ENCODE measurements around the gene MRGPRF. TPM values are rescaled to one million over a fixed set of nuclear protein-coding genes. Genes with fewer than 3 reads are reported as not detected.
A peak's percentile ranks its signal among the peaks of the same experiment; 100 is the strongest.

The MRGPRF gene
- total RNA-seq, 2 experiments from 2014 or later = not detected

DNA sequence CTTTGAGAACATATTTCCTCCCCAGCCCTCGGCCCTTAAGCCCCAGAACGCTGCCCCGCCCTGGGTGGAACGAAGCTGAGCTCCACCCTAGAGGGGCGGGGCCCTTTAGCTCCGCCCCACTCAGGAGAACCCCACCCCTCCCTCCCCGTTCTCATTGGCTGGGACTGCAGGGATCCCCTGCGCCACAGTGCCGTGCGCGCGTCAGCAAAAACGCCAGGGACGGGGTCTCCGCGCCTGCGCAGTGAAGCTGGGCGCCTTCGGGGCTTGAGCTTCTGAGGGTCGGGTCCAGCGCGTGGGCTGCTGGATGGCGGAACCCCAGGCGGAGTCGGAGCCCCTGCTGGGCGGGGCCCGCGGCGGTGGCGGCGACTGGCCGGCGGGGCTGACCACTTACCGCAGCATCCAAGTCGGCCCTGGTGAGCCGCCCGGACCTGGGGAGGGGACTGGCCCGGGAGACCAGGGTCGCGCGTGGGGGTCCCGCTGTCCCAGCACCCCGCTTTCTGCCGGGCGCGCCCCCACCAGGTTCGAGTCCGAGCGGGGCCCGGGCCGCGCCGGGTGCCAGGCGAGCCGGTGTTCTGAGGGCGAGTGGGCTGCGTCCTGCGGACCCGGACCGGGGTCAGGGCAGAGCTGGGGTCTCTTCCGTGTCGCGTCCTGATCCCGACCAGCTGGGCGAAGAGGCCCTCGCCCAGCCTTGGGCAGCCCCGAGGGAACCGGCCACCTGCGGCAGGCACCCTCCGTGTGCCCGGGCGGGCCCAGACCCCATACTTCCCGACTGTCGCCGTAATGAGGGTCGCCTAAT lies 35.8 kb upstream of the MRGPRF start, which contains the start of gene TPCN2:
TSS of gene TPCN2 (plus strand) at position 239 of the 796 bp plus-strand sequence. CDS start at position 305, 66 bp downstream.
- ChIA-PET POLR2A (interaction anchor here (0.6 to 1.3 kb wide), 4 partner anchors 27 to 207 kb away, joined by 3 to 9 read pairs (median 5); partner anchors contain the start of gene CPT1A), CTCF (interaction anchor here (0.7 kb wide), 1 partner anchor 622 kb away, joined by 3 read pairs; no protein-coding TSS in a partner anchor)
- Mint-ChIP-seq H3K27me3 (peaks cover 5% of the 10 kb centered on the region), H3K4me3 (peak within 1 kb of the TSS; percentile 87), H3K9me3 (no peaks in the 10 kb centered on the region), H3K36me3 (ENCODE audit: low read depth) (no peaks in the 10 kb centered on the region), H3K4me1 (ENCODE audit: low read depth) (peaks cover 30% of the 10 kb centered on the region), H3K27ac (peak within 1 kb of the TSS; percentile 90)
- TF ChIP-seq, protein P1, sequence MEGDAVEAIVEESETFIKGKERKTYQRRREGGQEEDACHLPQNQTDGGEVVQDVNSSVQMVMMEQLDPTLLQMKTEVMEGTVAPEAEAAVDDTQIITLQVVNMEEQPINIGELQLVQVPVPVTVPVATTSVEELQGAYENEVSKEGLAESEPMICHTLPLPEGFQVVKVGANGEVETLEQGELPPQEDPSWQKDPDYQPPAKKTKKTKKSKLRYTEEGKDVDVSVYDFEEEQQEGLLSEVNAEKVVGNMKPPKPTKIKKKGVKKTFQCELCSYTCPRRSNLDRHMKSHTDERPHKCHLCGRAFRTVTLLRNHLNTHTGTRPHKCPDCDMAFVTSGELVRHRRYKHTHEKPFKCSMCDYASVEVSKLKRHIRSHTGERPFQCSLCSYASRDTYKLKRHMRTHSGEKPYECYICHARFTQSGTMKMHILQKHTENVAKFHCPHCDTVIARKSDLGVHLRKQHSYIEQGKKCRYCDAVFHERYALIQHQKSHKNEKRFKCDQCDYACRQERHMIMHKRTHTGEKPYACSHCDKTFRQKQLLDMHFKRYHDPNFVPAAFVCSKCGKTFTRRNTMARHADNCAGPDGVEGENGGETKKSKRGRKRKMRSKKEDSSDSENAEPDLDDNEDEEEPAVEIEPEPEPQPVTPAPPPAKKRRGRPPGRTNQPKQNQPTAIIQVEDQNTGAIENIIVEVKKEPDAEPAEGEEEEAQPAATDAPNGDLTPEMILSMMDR (IDR thresholded peaks at IDR 0.05) = no peak
- intact Hi-C loops (cut with DNase I, micrococcal nuclease) = loop anchor here in 1 of 2 experiments (5.0 kb wide), 4 partner anchors 147 to 623 kb away; partner anchors contain the start of genes CPT1A, IGHMBP2, MRPL21 and TESMIN
- no peaks in the 10 kb centered on the region for H3K27me3 ChIP-seq (ENCODE audit: control insufficient read depth in 1 of 2, insufficient read depth in 2 of 2, low read length in 2 of 2)
- peak within 1 kb of the TSS; percentile 45 to 80 for H3K27ac ChIP-seq (ENCODE audit: low read depth in 1 of 2, low read length in 2 of 2)
- peaks cover 39% of the 10 kb centered on the region for H3K4me1 ChIP-seq (ENCODE audit: insufficient read depth, low read length)
- no peaks in the 10 kb centered on the region for H3K36me3 ChIP-seq (ENCODE audit: insufficient read depth, low read length)
- ATAC-seq (ENCODE audit: poor library complexity) = peak; percentile 99
- peak within 1 kb of the TSS; percentile 66 for H3K4me3 ChIP-seq (ENCODE audit: low read length)
- DNase-seq = peak; percentile 82 to 98 (median 89)
- no peaks in the 10 kb centered on the region for H3K9me3 ChIP-seq (ENCODE audit: control insufficient read depth in 1 of 2, insufficient read depth in 1 of 2, low read length in 2 of 2)

DNA sequence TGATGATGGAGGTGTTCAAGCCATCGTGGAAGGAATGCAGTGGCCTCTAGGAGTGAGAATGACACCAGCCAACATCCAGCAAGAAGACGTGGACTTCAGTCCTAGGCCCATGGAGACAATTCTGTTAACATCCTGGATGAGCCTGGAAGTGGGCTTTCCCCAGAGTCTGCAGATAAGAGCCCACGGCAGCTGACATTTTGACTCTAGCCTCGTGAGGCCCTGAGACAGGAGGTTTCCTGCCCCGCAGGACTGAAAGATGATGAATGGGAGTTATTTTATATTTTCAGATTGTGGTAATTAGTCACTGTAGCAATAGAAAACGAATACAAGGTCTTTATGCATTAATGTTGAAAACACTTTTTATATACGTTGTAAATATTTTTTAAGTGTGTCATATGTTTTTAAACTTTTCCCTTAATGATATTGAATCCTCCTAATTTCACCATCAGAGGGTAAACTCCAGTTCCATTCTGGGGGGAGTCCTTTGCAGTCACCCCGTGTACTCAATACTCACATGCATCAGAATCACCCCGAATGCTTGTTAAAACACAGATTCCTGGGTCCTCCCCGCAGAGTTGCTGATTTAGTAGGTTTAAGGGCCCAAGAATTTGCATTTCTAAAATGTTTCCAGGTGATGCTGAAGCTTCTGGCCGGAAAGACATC lies 35.1 kb upstream of the MRGPRF start:
- Mint-ChIP-seq H3K36me3 (ENCODE audit: low read depth) (no peaks in the 10 kb centered on the region), H3K4me1 (ENCODE audit: low read depth) (peaks cover 30% of the 10 kb centered on the region), H3K27me3 (peaks cover 5% of the 10 kb centered on the region), H3K27ac (peak overlapping the region; percentile 90), H3K9me3 (no peaks in the 10 kb centered on the region), H3K4me3 (peak overlapping the region; percentile 87)
- ChIA-PET CTCF (interaction anchor here (0.7 kb wide), 1 partner anchor 622 kb away, joined by 3 read pairs; no protein-coding TSS in a partner anchor), POLR2A (interaction anchor here (0.8 to 1.3 kb wide), 3 partner anchors 82 to 206 kb away, joined by 3 to 9 read pairs (median 7); partner anchors contain the start of gene CPT1A)
- TF ChIP-seq, protein P1 (IDR thresholded peaks at IDR 0.05) = no peak
- ATAC-seq (ENCODE audit: poor library complexity) (no peak), DNase-seq (peak in 1 of 14 experiments; percentile 21)
- H3K4me1 ChIP-seq (ENCODE audit: insufficient read depth, low read length) = peaks cover 39% of the 10 kb centered on the region
- peak overlapping the region; percentile 66 for H3K4me3 ChIP-seq (ENCODE audit: low read length)
- H3K9me3 ChIP-seq (ENCODE audit: control insufficient read depth in 1 of 2, insufficient read depth in 1 of 2, low read length in 2 of 2) = no peaks in the 10 kb centered on the region
- H3K27me3 ChIP-seq (ENCODE audit: control insufficient read depth in 1 of 2, insufficient read depth in 2 of 2, low read length in 2 of 2) = no peaks in the 10 kb centered on the region
- peak overlapping the region in 1 of 2 donors; percentile 21 for H3K27ac ChIP-seq (ENCODE audit: low read depth in 1 of 2, low read length in 2 of 2)
- no peaks in the 10 kb centered on the region for H3K36me3 ChIP-seq (ENCODE audit: insufficient read depth, low read length)
- intact Hi-C loops (cut with DNase I, micrococcal nuclease) = loop anchor here in 1 of 2 experiments (5.0 kb wide), 4 partner anchors 146 to 624 kb away; partner anchors contain the start of genes CPT1A, IGHMBP2, MRPL21 and TESMIN
